GM21515 (cell line): ENCODE measurements around the gene UBFD1.
A peak's percentile ranks its signal among the peaks of the same experiment; 100 is the strongest.
"Not testable (repeated sequence)": the region's sequence is repeated elsewhere in the genome, so short reads cannot be mapped to it uniquely, and the experiment has no call there.

Experiments used
- ATAC-seq: cut with Tn5 transposase; IDR thresholded peaks from one replicate; pipeline ENCODE4 v1.9.1; 2021; ENCODE audit not compliant: unreplicated experiment

Gene UBFD1

GRCh38 chr16:23556881-23557778, at the start of gene UBFD1, which contains the start of gene EARS2:
TSS of gene UBFD1 (plus strand) at chr16:23557727. CDS start at chr16:23557743, 16 bp downstream.
TSS of gene EARS2 (minus strand) at chr16:23557350. CDS start at chr16:23557343, 7 bp downstream.
- ATAC-seq = peak; percentile 92

GRCh38 chr16:23508589-23509440, 48.7 kb upstream of the UBFD1 start:
- ATAC-seq = no peak

GRCh38 chr16:23509441-23509754, 48.1 kb upstream of the UBFD1 start:
- ATAC-seq = no peak

DNA sequence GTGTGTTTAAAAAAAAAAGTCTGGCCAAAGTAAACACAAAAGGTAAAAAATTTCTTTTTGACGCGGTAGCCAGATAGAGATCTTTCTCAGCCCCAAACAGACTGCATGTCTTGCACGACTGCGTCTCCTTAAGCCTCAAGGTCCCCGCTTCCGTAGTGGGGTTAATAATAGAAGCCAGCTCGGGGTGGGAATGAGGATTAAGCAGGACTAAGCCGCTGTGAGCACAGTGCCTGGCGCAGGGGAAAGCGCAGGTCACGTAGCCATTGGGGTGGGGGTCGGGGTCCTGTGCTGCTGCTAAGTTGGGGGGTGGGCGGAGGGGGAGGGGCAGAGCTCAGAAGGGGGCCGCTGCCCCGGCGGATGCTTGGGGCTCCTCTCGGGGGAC, 47.8 kb upstream of the UBFD1 start:
- ATAC-seq = peak; percentile 4

DNA sequence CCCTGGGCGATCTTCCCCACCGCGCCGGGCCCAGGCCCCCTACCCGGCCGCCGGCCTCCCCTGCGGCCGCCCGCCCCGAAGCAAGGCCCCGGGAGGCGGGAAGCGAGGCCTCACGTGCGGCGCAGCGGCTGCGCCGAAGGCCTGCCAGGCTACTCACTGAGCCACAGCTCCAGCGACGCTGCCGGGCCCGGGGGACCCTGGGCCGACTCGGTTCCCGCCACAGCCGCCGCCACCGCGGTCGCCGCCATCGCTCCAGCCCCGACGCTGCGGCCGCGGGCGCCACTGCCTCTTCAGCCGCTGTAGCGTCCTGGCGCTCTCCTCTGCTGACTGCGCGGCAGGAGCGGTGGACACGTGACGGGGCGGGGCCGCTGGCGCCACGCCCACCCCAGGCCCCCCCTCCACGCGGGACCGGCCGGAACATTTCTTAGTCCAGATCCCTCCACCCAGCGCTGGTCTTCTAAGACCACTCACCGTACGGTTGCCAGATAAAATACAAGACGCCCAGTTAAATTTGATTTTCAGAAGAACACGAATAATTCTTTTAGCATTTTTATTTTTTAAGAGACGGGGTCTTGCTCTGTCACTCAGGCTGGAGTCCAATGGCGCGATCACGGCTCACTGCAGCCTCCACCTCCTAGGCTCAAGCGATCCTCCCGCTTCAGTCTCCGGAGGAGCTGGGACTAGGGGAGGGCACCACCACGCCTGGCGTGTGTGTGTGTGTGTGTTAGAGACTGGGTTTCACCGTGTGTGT, 47.2 kb upstream of the UBFD1 start, which contains the start of gene GGA2:
GGA2 (minus strand) TSS at position 331 of the 751 bp plus-strand sequence; CDS start at position 248, 83 bp downstream.
- ATAC-seq = peak; percentile 60

DNA sequence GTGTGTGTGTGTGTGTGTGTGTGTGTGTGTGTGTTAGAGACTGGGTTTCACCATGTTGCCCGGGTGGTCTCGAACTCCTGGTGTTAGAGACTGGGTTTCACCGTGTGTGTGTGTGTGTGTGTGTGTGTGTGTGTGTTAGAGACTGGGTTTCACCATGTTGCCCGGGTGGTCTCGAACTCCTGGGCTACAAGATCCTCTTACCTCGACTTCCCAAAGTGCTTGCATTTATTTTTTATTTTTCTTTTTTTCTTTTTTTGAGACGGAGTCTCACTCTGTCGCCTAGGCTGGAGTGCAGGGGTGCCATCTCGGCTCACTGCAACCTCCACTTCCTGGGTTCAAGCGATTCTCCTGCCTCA, 46.6 kb upstream of the UBFD1 start:
- not testable (repeated sequence) for ATAC-seq

- ATAC-seq = no peak
Measured at GRCh38 chr16:23511731-23512130, 45.8 kb upstream of the UBFD1 start.

- no peak for ATAC-seq
Measured at GRCh38 chr16:23512168-23512695, 45.3 kb upstream of the UBFD1 start.

DNA sequence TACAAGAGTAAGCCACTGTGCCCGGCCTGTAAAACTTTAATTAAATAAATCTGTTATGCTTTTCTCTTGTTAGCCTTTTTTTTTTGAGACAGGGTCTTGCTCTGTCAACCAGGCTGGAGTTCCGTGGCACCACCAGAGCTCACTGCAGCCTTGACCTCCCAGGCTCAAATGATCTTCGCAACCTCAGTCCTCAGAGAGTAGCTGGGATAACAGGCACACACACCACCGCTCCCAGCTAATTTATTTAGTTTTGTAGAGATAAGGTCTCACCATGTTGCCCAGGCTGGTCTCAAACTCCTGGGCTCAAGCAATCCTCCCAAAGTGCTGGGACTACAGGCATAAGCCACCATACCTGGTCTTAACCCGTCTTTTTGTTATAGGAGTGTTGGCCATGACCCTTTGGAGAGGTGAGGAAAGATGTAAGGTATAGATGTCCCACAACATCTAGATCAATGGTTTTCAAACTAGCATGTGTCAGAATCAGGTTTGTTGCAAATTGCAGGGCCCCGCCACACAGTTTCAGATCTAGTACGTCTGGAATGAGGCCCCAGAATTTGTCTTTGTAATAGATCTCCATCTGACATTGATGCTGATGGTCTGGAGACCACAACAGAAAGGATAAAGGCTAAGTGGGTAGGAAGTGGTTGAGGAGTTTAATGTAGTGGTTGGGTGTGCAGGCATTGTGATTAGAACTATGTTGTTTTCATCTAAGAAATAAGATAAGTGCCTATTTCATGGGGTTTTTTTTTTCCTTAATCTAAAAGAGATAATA, 43.0 kb upstream of the UBFD1 start:
- ATAC-seq = no peak

DNA sequence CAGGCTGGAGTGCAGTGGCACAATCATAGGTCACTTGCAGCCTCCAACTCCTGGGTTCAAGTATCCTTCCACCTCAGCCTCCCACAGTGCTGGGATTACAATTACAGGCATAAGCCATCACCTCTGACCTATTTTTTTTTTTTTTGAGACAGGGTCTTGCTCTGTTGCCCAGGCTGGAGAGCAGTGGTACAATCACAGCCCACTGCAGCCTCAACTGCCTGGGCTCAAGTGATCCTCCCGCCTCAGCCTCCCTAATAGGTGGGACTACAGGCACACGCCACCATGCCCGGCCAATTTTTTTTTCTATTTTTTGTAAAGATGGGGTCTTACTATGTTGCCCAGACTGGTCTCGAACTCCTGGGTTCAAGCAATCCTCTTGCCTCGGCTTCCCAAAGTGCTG, 41.6 kb upstream of the UBFD1 start:
- ATAC-seq = no peak

DNA sequence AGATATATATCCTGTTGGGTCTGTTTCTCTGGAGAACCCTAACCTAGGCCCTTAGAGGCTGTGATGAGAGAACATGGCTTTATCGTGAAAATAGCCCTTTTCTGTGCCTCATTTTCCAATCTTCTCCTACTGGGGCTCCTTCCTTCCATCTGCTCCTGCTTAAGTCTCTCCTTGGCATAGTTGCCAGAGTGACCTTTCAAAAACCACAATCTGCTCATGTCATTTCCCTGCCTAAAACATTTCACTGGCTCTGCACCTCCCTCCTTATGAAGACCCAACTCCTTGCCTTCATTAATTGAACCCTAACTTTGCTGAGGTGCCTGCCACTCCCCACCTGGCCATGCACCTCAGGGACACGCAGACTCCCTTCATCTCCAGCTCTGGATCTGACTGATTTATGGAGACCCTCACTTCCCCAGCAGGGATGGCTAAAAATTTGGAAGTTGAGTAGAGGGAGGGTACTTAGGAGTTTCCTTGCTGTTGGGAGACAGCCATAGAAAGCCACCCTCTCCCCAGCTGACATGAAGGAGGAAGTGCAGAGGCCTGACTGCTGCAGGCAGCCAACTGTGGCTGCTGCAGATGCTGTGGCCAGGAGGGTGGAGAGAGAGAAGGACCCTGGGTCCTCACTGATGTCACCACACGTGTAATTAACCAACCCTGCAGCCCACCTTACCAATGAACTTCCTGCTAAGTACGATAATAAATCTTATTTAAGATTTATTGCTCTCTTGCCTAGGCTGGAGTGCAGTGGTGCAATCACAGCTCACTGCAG, 41.0 kb upstream of the UBFD1 start:
- no peak for ATAC-seq

GRCh38 chr16:23518435-23518891, 39.1 kb upstream of the UBFD1 start:
- peak; percentile 58 for ATAC-seq

- no peak for ATAC-seq
Measured at GRCh38 chr16:23519282-23519681, 38.2 kb upstream of the UBFD1 start.

DNA sequence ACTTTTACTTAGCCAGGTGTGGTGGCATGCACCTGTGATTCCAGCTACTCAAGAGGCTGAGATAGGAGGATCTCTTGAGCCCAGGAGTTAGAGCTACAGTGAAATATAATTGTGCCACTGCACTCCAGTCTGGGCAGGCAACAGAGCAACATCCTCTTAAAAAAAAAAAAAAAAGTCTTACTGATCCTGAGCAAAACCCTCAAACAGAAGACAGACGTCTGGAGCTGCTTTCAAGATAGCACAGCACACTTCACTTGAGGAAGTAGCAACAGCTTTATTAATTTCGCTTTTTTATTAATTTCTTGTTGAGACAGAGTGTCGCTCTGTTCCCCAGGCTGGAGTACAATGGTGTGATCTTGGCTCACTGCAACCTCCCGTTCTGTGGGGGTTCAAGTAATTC, 37.0 kb upstream of the UBFD1 start:
- no peak for ATAC-seq

- ATAC-seq = no peak
Measured at GRCh38 chr16:23521037-23521743, 36.3 kb upstream of the UBFD1 start.

DNA sequence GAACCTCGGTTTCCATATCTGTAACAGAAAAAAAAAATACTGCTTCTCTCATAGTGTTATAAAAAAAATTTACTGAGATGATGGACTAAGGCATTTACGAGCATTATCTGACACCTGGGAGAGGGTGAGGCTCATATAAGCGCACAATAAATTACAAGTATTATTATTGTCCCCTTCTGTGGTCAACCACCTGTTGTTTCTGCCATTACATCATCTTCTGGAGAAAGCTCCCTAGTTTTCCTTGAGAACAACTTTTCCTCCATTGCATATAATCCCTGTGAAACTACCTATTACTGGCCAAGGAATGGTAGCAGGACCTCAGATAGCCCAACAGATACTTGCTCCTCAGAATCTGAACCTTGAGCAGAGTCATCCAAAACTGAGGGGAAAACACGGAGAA, 35.6 kb upstream of the UBFD1 start:
- no peak for ATAC-seq

- ATAC-seq = no peak
Measured at GRCh38 chr16:23523321-23523720, 34.2 kb upstream of the UBFD1 start.

- ATAC-seq = no peak
Measured at GRCh38 chr16:23523876-23524385, 33.6 kb upstream of the UBFD1 start.
